ENCODE measurements around the gene FGFRL1.

- TF ChIP-seq, protein P1, sequence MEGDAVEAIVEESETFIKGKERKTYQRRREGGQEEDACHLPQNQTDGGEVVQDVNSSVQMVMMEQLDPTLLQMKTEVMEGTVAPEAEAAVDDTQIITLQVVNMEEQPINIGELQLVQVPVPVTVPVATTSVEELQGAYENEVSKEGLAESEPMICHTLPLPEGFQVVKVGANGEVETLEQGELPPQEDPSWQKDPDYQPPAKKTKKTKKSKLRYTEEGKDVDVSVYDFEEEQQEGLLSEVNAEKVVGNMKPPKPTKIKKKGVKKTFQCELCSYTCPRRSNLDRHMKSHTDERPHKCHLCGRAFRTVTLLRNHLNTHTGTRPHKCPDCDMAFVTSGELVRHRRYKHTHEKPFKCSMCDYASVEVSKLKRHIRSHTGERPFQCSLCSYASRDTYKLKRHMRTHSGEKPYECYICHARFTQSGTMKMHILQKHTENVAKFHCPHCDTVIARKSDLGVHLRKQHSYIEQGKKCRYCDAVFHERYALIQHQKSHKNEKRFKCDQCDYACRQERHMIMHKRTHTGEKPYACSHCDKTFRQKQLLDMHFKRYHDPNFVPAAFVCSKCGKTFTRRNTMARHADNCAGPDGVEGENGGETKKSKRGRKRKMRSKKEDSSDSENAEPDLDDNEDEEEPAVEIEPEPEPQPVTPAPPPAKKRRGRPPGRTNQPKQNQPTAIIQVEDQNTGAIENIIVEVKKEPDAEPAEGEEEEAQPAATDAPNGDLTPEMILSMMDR (IDR thresholded peaks at IDR 0.05 in 8 of 11, conservative IDR thresholded peaks at IDR 0.05 in 3 of 11) = no peak
- no peak for TF ChIP-seq POLR2A (IDR thresholded peaks at IDR 0.05)
These were observed 4.3 kb downstream of the FGFRL1 start for GRCh38 chr4:1015746-1016145.

All from spleen (tissue), 7 donors.